Neutrophil (primary cell): Measurements from ENCODE around the gene GOLGA8B.
"Not testable (repeated sequence)": the region's sequence is repeated elsewhere in the genome, so short reads cannot be mapped to it uniquely, and the experiment has no call there.

Experiments used
- H3K27ac ChIP-seq: fragments of 200-600 bp; sonication (generic); 2 replicates; pipeline ENCODE4 v1.5.1; 2016; ENCODE audit warnings: mild to moderate bottlenecking, moderate library complexity
- H3K27me3 ChIP-seq: fragments of 200-600 bp; sonication (generic); 2 replicates; pipeline ENCODE4 v1.6.0; 2016; ENCODE audit warnings: mild to moderate bottlenecking
- H3K36me3 ChIP-seq: fragments of 200-600 bp; sonication (generic); 2 replicates; pipeline ENCODE4 v1.5.1; 2017
- H3K4me1 ChIP-seq, 2 experiments: fragments of 200-600 bp in 1 of 2; sonication (generic) in 1 of 2; 1 replicate in 1 of 2; 2 replicates in 1 of 2; pipeline versions ENCODE4 v1.5.1 to v1.6.1; 2013 to 2016; ENCODE audit warnings: low read depth in 1 of 2, low read length in 1 of 2, mild to moderate bottlenecking in 1 of 2, moderate library complexity in 1 of 2; ENCODE audit not compliant: control insufficient read depth in 1 of 2, insufficient read depth in 1 of 2
- H3K4me3 ChIP-seq, 2 experiments: fragments of 200-600 bp in 1 of 2; sonication (generic) in 1 of 2; 1 replicate in 1 of 2; 2 replicates in 1 of 2; pipeline ENCODE4 v1.5.1; 2013 to 2016; ENCODE audit warnings: low read depth in 1 of 2, low read length in 1 of 2, mild to moderate bottlenecking in 1 of 2, moderate library complexity in 1 of 2
- H3K9me3 ChIP-seq: fragments of 200-600 bp; sonication (generic); 2 replicates; pipeline ENCODE4 v1.5.1; 2016
- TF ChIP-seq, protein P1 (sequence below): fragments of 200-600 bp; sonication (generic); IDR thresholded peaks from 2 replicates; pipeline ENCODE4 v1.5.1; 2016; ENCODE audit warnings: antibody characterized with exemption

Gene GOLGA8B

DNA sequence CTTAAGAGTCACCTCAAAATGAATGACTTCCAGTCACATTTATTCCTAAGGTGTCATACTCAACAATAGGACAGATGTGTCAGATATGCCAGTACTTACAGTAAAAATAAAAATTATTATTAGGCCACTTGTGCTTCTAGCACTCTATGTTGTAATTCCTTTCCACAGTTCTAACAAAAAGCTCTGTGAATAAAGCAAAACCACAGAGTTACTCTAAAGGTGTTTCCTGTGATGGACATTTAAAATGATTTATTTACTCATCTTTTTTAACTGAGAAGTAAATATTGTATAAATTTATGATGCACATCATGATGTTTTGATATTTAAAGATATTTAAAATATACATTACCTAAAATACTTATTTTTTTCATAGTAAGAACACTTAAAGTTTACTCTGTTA, 13.9 kb upstream of the GOLGA8B start:
- H3K27ac ChIP-seq: no peak overlapping the region
- no peak overlapping the region for H3K4me3 ChIP-seq
- H3K4me1 ChIP-seq: no peaks in the 10 kb centered on the region
- H3K36me3 ChIP-seq: no peaks in the 10 kb centered on the region
- peaks cover 5% of the 10 kb centered on the region for H3K27me3 ChIP-seq
- H3K9me3 ChIP-seq: no peaks in the 10 kb centered on the region
- TF ChIP-seq, protein P1, sequence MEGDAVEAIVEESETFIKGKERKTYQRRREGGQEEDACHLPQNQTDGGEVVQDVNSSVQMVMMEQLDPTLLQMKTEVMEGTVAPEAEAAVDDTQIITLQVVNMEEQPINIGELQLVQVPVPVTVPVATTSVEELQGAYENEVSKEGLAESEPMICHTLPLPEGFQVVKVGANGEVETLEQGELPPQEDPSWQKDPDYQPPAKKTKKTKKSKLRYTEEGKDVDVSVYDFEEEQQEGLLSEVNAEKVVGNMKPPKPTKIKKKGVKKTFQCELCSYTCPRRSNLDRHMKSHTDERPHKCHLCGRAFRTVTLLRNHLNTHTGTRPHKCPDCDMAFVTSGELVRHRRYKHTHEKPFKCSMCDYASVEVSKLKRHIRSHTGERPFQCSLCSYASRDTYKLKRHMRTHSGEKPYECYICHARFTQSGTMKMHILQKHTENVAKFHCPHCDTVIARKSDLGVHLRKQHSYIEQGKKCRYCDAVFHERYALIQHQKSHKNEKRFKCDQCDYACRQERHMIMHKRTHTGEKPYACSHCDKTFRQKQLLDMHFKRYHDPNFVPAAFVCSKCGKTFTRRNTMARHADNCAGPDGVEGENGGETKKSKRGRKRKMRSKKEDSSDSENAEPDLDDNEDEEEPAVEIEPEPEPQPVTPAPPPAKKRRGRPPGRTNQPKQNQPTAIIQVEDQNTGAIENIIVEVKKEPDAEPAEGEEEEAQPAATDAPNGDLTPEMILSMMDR: no peak

DNA sequence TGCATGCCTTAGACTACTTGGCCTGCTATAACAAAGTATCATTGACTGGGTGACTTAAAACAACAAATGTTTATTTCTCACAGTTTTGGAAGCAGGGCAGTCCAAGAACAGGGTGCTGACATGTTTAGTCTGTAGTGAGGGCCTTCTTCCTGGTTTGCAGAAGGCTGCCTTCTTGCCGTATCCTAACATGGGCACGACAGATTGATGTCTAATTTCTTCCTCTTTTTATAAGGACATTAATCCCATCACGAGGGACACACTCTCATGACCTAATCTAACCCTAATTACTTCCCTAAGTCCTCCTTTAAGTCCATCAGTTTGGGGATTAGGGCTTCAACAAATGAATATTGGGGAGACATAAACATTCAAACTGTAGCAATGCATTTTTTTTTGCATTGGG, 10.9 kb upstream of the GOLGA8B start:
- H3K4me1 ChIP-seq: no peaks in the 10 kb centered on the region
- TF ChIP-seq, protein P1: no peak
- no peak overlapping the region for H3K4me3 ChIP-seq
- no peak overlapping the region for H3K27ac ChIP-seq
- H3K9me3 ChIP-seq: no peaks in the 10 kb centered on the region
- peaks cover 5% of the 10 kb centered on the region for H3K27me3 ChIP-seq
- H3K36me3 ChIP-seq: no peaks in the 10 kb centered on the region

DNA sequence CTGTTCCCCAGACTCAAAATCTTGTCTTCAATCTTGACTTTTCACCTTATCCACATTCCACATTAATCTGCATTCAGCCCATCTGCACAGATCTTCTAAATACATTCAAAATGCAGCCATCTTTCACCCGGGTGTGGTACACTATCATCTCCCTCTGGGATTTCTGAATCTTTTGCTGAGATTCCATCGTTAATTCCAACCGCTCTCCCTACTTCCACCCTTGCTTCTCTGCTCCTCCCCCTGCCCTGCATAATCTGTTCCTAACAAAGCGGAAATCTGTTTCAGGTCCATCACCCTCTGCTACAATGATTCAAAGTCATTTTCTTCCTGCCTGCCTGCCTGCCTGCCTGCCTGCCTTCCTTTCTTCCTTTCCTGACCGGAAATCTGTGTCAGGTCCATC, 7.9 kb upstream of the GOLGA8B start:
- Histone ChIP-seq H3K36me3 (no peaks in the 10 kb centered on the region), H3K4me1 (no peaks in the 10 kb centered on the region), H3K4me3 (no peak overlapping the region), H3K9me3 (no peaks in the 10 kb centered on the region), H3K27ac (no peak overlapping the region), H3K27me3 (peaks cover 15% of the 10 kb centered on the region)
- TF ChIP-seq, protein P1: no peak

DNA sequence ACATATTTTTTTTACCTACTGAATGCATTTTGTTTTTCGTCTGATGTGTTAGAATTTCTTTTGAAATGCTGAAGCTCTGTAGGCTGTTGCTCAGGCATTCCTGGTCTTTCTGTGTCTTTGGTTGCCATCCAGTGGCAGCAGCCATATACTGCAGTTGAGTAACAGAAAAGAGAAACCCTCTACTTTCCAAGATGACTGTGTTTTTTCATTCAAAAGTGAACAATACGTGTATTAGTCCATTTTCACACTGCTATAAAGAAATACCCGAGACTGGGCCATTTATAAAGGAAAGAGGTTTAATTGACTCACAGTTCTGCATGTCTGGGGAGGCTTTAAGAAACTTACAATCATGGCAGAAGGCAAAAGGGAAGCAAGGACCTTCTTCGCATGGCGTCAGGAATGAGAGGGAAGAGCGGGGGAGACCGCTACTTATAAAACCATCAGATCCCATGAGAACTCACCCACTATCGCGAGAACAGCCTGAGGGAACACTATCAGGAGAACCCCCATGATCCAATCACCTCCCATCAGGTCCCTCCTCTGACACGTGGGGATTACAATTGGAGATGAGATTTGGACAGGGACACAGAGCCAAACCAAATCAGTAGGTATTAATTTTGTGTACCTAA, 4.7 kb upstream of the GOLGA8B start:
- TF ChIP-seq, protein P1: no peak
- Histone ChIP-seq H3K4me3 (no peak overlapping the region), H3K27me3 (peaks cover 45% of the 10 kb centered on the region), H3K36me3 (no peaks in the 10 kb centered on the region), H3K9me3 (no peaks in the 10 kb centered on the region), H3K27ac (no peak overlapping the region), H3K4me1 (peaks cover 5 to 7% of the 10 kb centered on the region in 2 experiments)

DNA sequence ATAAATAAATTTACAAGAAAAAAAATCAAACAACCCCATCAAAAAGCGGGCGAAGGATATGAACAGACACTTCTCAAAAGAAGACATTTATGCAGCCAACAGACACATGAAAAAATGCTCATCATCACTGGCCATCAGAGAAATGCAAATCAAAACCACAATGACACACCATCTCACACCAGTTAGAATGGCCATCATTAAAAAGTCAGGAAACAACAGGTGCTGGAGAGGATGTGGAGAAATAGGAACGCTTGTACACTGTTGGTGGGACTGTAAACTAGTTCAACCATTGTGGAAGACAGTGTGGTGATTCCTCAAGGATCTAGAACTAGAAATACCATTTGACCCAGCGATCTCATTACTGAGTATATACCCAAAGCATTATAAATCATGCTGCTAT, 2.5 kb upstream of the GOLGA8B start:
- H3K36me3 ChIP-seq, H3K9me3 ChIP-seq, H3K4me3 ChIP-seq, H3K27ac ChIP-seq: not testable (repeated sequence)
- Histone ChIP-seq H3K27me3 (peaks cover 61% of the 10 kb centered on the region), H3K4me1 (peaks cover 7 to 13% of the 10 kb centered on the region in 2 experiments)

DNA sequence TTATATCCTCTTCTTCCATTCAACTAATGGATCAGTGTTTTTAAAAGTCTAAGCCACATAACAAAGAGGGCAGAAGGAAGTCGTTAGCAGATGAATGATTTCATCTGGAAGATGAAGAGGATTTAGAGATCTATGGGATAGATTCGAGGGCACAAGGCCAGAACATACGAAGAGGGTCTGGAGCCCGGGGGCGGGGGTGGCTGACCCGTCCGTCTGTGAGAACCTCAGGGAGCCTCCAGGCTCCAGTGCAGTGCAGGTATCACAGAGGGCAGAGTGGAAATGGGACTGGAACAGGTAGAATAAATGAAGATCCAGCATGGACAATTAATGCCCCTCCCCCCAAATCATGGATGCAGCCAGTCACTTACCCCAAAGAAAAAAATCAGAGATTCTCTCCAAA, 1.5 kb upstream of the GOLGA8B start:
- H3K4me3 ChIP-seq: no peak overlapping the region
- H3K27ac ChIP-seq: no peak overlapping the region
- H3K27me3 ChIP-seq: peaks cover 61% of the 10 kb centered on the region
- TF ChIP-seq, protein P1: no peak
- peaks cover 7 to 13% of the 10 kb centered on the region in 2 experiments for H3K4me1 ChIP-seq
- H3K36me3 ChIP-seq: no peaks in the 10 kb centered on the region
- no peaks in the 10 kb centered on the region for H3K9me3 ChIP-seq
